Spleen (tissue), 7 donors: ENCODE results near the gene NFYC.

Source experiments
- CTCF ChIP-seq, 11 experiments: fragments of 200-600 bp in 7 of 11; fragments of 450-650 bp in 4 of 11; sonication (generic) in 4 of 11; IDR thresholded peaks in 8 of 11; conservative IDR thresholded peaks in 3 of 11; 1 replicate in 7 of 11; 2 replicates in 4 of 11; pipeline versions ENCODE4 v1.4.0 to v1.8.0; 2016 to 2021; ENCODE audit warnings: antibody characterized with exemption in 11 of 11, inconsistent platforms in 4 of 11, mild to moderate bottlenecking in 1 of 11
- POLR2A ChIP-seq, 3 donors: fragments of 450-650 bp; IDR thresholded peaks; one replicate each; pipeline ENCODE4 v1.5.1; 2017; ENCODE audit warnings: antibody characterized with exemption in 3 of 3, mild to moderate bottlenecking in 1 of 3
- donor health status: DM: no; HTN: no; CAD: no; lungs with moderate emphysema.
- donor health status: DM: no; HTN: no; CAD: no.
- donor health status: DM: no; HTN: no; CAD: no.

GRCh38 chr1:40684669-40685068 lies 6.8 kb upstream of the NFYC start:
- TF ChIP-seq CTCF (IDR thresholded peaks at IDR 0.05 in 8 of 11, conservative IDR thresholded peaks at IDR 0.05 in 3 of 11) (no peak), POLR2A (IDR thresholded peaks at IDR 0.05) (no peak)
